K562 (cell line): Measurements from ENCODE around the gene TKT.

Source experiments
- ETV6 ChIP-seq, 3 experiments: fragments of 150-350 bp in 1 of 3; sonication (generic) in 1 of 3; formaldehyde crosslinking in 1 of 3; IDR thresholded peaks; 2 replicates each; pipeline versions ENCODE4 v1.6.1 to v1.8.0; 2014 to 2022; ENCODE audit warnings: borderline replicate concordance in 2 of 3, low read depth in 2 of 3, antibody characterized with exemption in 1 of 3, low read length in 1 of 3, mild to moderate bottlenecking in 1 of 3, missing genetic modification reagents in 1 of 3
- KAT7 ChIP-seq: sonication (generic); formaldehyde crosslinking; IDR thresholded peaks from 2 replicates; pipeline ENCODE4 v1.8.0; 2022; ENCODE audit warnings: missing genetic modification reagents, mild to moderate bottlenecking, borderline replicate concordance
- MLLT1 ChIP-seq, 2 experiments: fragments of 450-650 bp; IDR thresholded peaks; 2 replicates each; pipeline ENCODE4 v1.6.1; 2016
- PKNOX1 ChIP-seq: fragments of 450-650 bp; IDR thresholded peaks from 2 replicates; pipeline ENCODE4 v1.6.1; 2016
- THRAP3 ChIP-seq: fragments of 450-650 bp; IDR thresholded peaks from 2 replicates; pipeline ENCODE4 v1.6.1; 2016; ENCODE audit warnings: mild to moderate bottlenecking, inconsistent platforms, borderline replicate concordance
- ZNF655 ChIP-seq: fragments of 250-450 bp; sonication (Bioruptor Pico); IDR thresholded peaks from 2 replicates; pipeline ENCODE4 v1.5.0; 2021

GRCh38 chr3:53274938-53275605, 19.2 kb upstream of the TKT start:
- TF ChIP-seq ETV6 (IDR thresholded peaks at IDR 0.05; ENCODE audit: borderline replicate concordance in 1 of 2, low read depth in 2 of 2, low read length in 1 of 2) (no peak), ETV6 (CRISPR knock-in tag; IDR thresholded peaks at IDR 0.05; ENCODE audit: borderline replicate concordance) (no peak), PKNOX1 (no peak), THRAP3 (no peak), ZNF655 (CRISPR knock-in tag) (no peak), KAT7 (CRISPR knock-in tag) (no peak), MLLT1 (IDR thresholded peaks at IDR 0.05) (no peak)
